ENCODE results near the gene MYO10. TPM values are rescaled to one million over a fixed set of nuclear protein-coding genes. Genes with fewer than 3 reads are reported as not detected.

MYO10 gene
- total and polyA plus RNA-seq, 2 of the 8 experiments (the other 6 are each of a cell fraction or from before 2014, with no cell fraction given) = 21.5 to 107 TPM

DNA sequence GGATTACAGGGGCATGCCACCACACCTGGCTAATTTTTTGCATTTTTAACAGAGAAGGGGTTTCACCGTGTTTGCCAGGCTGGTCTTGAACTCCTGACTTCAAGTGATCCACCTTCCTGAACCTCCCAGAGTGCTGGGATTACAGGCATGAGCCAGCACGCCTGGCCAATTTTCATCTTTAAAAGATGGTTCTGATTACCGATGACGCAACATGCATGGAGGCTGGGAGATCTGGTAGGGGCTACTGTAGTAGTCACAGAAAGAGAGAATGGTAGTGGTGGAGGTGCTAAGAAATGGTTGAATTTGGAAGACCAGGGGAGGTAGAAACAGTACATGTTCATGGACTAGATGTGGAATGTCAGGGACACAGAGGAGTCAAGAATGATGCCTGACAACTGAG is 296.9 kb downstream of the MYO10 start (continued):
- TF ChIP-seq, protein P1, sequence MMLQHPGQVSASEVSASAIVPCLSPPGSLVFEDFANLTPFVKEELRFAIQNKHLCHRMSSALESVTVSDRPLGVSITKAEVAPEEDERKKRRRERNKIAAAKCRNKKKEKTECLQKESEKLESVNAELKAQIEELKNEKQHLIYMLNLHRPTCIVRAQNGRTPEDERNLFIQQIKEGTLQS (IDR thresholded peaks at IDR 0.05; ENCODE audit: insufficient read depth, low read depth, low read length) = no peak
- TF ChIP-seq KDM1A (IDR thresholded peaks at IDR 0.05; ENCODE audit: borderline replicate concordance, low read length) = no peak
